GM10266 (cell line): ENCODE data around the gene JMJD1C.

Experiments
- DNase-seq: peaks from one replicate; pipeline ENCODE4 v3.0.0; 2012; ENCODE audit errors: extremely low spot score
- CTCF ChIP-seq: IDR thresholded peaks from 2 replicates; pipeline ENCODE4 v1.5.1; 2012; ENCODE audit warnings: mild to moderate bottlenecking, low read depth; ENCODE audit not compliant: control insufficient read depth, insufficient read depth; ENCODE audit errors: missing control alignments

Gene JMJD1C

DNA sequence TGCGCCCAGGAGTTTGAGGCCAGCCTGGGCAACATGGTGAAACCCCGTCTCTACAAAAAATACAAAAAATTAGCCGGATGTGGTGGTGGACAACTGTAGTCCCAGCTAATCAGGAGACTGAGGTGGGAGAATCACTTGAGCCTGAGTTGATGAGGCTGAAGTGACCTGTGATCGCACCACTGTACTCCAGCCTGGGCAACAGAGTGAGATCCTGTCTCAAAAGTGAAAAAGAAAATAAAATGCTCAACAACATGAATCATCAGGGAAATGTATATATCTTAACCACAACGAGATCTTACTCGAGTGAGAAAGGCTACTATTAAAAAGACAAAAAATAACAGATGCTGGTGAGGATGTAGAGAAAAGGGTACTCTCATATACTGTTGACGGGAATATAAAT, 72.7 kb downstream of the JMJD1C start:
- TF ChIP-seq CTCF = no peak
- no peak for DNase-seq

DNA sequence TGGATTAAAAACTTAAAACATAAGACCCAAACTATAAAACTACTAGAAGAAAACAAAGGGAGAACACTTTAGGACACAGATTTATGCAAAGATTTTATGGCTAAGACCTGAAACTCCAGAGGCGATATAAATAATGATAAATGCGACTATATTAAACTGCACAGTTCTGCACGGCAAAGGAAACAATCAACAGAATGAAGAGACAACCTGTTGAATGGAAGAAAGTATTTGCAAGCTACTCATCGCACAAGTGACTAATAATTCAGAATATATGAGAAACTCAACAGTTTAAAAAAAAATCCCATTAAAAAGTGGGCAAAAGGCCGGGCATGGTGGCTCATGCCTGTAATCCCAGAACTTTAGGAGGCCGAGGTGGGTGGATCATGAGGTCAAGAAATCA, 73.6 kb downstream of the JMJD1C start:
- TF ChIP-seq CTCF = no peak
- DNase-seq = no peak

GRCh38 chr10:63391812-63392211, 74.0 kb downstream of the JMJD1C start:
- DNase-seq = no peak
- no peak for TF ChIP-seq CTCF

- no peak for TF ChIP-seq CTCF
Measured at GRCh38 chr10:63390521-63390920, 75.3 kb downstream of the JMJD1C start.

GRCh38 chr10:63388421-63389031, 77.3 kb downstream of the JMJD1C start:
- no peak for DNase-seq
- no peak for TF ChIP-seq CTCF

More at GRCh38 chr10:63390521-63390920, 75.3 kb downstream of the JMJD1C start:
- no peak for DNase-seq

- DNase-seq = no peak
- no peak for TF ChIP-seq CTCF
Measured at GRCh38 chr10:63385254-63385653, 80.5 kb downstream of the JMJD1C start.

DNA sequence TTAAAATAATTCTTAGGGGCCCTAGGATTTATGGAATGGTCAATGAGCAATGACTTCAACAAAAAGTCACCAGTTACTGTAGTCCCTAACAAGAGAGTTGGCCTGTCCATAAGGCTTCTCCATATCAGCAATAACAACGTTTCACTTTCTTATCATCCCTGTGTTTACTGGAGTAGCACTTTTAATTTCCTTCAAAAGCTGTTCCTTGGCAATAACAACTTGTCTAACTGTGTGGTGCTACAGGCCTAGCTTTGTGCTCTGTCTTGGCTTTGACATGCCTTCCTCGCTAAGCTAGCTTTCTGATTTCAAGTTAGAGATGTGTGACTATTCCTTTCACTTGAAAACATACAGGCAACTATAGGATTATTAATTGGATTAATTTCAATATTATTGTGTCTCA, 81.1 kb downstream of the JMJD1C start:
- no peak for DNase-seq
- no peak for TF ChIP-seq CTCF
